ENCODE measurements around the gene LRMDA.

LRMDA gene

GRCh38 chr10:75426880-75427279 lies 4.5 kb upstream of the LRMDA start:
- no peaks in the 10 kb centered on the region for H3K27me3 ChIP-seq (ENCODE audit: low read depth, low read length)

GRCh38 chr10:75427951-75428350 lies 3.5 kb upstream of the LRMDA start:
- no peak overlapping the region for H2AFZ ChIP-seq (ENCODE audit: low read depth, low read length)
- H3K9me3 ChIP-seq (ENCODE audit: insufficient read depth, low read length), result no peaks in the 10 kb centered on the region
- H3K9ac ChIP-seq (ENCODE audit: low read length), result no peak overlapping the region
- no peak overlapping the region for H3K4me2 ChIP-seq (ENCODE audit: low read length)
- no peak overlapping the region for H3K27ac ChIP-seq (ENCODE audit: low read length)
- H4K20me1 ChIP-seq (ENCODE audit: insufficient read depth, low read length), result no peaks in the 10 kb centered on the region
- no peaks in the 10 kb centered on the region for H3K36me3 ChIP-seq (replicated peaks; ENCODE audit: low read depth, low read length)
- no peak for TF ChIP-seq EZH2phosphoT487 (IDR thresholded peaks at IDR 0.05; ENCODE audit: low read depth)
- TF ChIP-seq CTCF (IDR thresholded peaks at IDR 0.05; ENCODE audit: low read depth, low read length), result no peak
- H3K4me1 ChIP-seq (ENCODE audit: low read length), result no peaks in the 10 kb centered on the region
- no peaks in the 10 kb centered on the region for H3K79me2 ChIP-seq (ENCODE audit: low read length)
- H3K4me3 ChIP-seq (ENCODE audit: low read length), result no peak overlapping the region
- no peaks in the 10 kb centered on the region for H3K27me3 ChIP-seq (ENCODE audit: low read depth, low read length)

More at GRCh38 chr10:75426880-75427279, 4.5 kb upstream of the LRMDA start:
- Histone ChIP-seq H3K9ac (ENCODE audit: low read length) (no peak overlapping the region), H3K36me3 (replicated peaks; ENCODE audit: low read depth, low read length) (no peaks in the 10 kb centered on the region), H3K4me3 (ENCODE audit: low read length) (no peak overlapping the region), H4K20me1 (ENCODE audit: insufficient read depth, low read length) (no peaks in the 10 kb centered on the region), H3K79me2 (ENCODE audit: low read length) (no peaks in the 10 kb centered on the region), H2AFZ (ENCODE audit: low read depth, low read length) (no peak overlapping the region), H3K4me1 (ENCODE audit: low read length) (no peaks in the 10 kb centered on the region), H3K4me2 (ENCODE audit: low read length) (no peak overlapping the region), H3K27ac (ENCODE audit: low read length) (no peak overlapping the region), H3K9me3 (ENCODE audit: insufficient read depth, low read length) (no peaks in the 10 kb centered on the region)
- no peak for TF ChIP-seq EZH2phosphoT487 (IDR thresholded peaks at IDR 0.05; ENCODE audit: low read depth)
- no peak for TF ChIP-seq CTCF (IDR thresholded peaks at IDR 0.05; ENCODE audit: low read depth, low read length)

GRCh38 chr10:75428434-75429158 lies 2.8 kb upstream of the LRMDA start:
- Histone ChIP-seq H3K79me2 (ENCODE audit: low read length) (no peaks in the 10 kb centered on the region), H2AFZ (ENCODE audit: low read depth, low read length) (no peak overlapping the region), H3K4me3 (ENCODE audit: low read length) (no peak overlapping the region), H3K36me3 (replicated peaks; ENCODE audit: low read depth, low read length) (no peaks in the 10 kb centered on the region), H3K4me2 (ENCODE audit: low read length) (no peak overlapping the region), H3K4me1 (ENCODE audit: low read length) (no peaks in the 10 kb centered on the region), H3K27me3 (ENCODE audit: low read depth, low read length) (no peaks in the 10 kb centered on the region), H3K27ac (ENCODE audit: low read length) (no peak overlapping the region), H3K9me3 (ENCODE audit: insufficient read depth, low read length) (no peaks in the 10 kb centered on the region), H3K9ac (ENCODE audit: low read length) (no peak overlapping the region), H4K20me1 (ENCODE audit: insufficient read depth, low read length) (no peaks in the 10 kb centered on the region)
- no peak for TF ChIP-seq CTCF (IDR thresholded peaks at IDR 0.05; ENCODE audit: low read depth, low read length)
- no peak for TF ChIP-seq EZH2phosphoT487 (IDR thresholded peaks at IDR 0.05; ENCODE audit: low read depth)

- H3K27me3 ChIP-seq (ENCODE audit: low read depth, low read length), result no peaks in the 10 kb centered on the region
- no peaks in the 10 kb centered on the region for H3K4me1 ChIP-seq (ENCODE audit: low read length)
- H3K4me2 ChIP-seq (ENCODE audit: low read length), result no peak overlapping the region
Measured at GRCh38 chr10:75429159-75429827, 2.1 kb upstream of the LRMDA start.

More at GRCh38 chr10:75429159-75429827, 2.1 kb upstream of the LRMDA start:
- Histone ChIP-seq H3K9me3 (ENCODE audit: insufficient read depth, low read length) (no peaks in the 10 kb centered on the region), H3K4me3 (ENCODE audit: low read length) (no peak overlapping the region), H2AFZ (ENCODE audit: low read depth, low read length) (no peak overlapping the region), H3K9ac (ENCODE audit: low read length) (no peak overlapping the region), H4K20me1 (ENCODE audit: insufficient read depth, low read length) (no peaks in the 10 kb centered on the region), H3K79me2 (ENCODE audit: low read length) (no peaks in the 10 kb centered on the region), H3K36me3 (replicated peaks; ENCODE audit: low read depth, low read length) (no peaks in the 10 kb centered on the region), H3K27ac (ENCODE audit: low read length) (no peak overlapping the region)
- no peak for TF ChIP-seq EZH2phosphoT487 (IDR thresholded peaks at IDR 0.05; ENCODE audit: low read depth)
- TF ChIP-seq CTCF (IDR thresholded peaks at IDR 0.05; ENCODE audit: low read depth, low read length), result no peak

Data from OCI-LY3 (cell line).